NOMO-1 (cell line): ENCODE results near the gene ANO7.

Experiments used
- DNase-seq, 2 experiments: peaks; one replicate each; lab custom pipeline; 2025; ENCODE audit not compliant: unreplicated experiment in 2 of 2; lab: John Stamatoyannopoulos, UW

ANO7 gene

GRCh38 chr2:241156971-241157441 is 31.5 kb upstream of the ANO7 start:
- peak in 1 of 2 experiments; percentile 21 for DNase-seq

GRCh38 chr2:241157841-241158545 is 30.5 kb upstream of the ANO7 start:
- DNase-seq = no peak

GRCh38 chr2:241158546-241158900 is 30.0 kb upstream of the ANO7 start:
- DNase-seq = no peak

GRCh38 chr2:241159116-241159515 is 29.4 kb upstream of the ANO7 start:
- DNase-seq = no peak

GRCh38 chr2:241160318-241160717 is 28.2 kb upstream of the ANO7 start:
- DNase-seq = no peak

- DNase-seq = no peak
These were observed 26.7 kb upstream of the ANO7 start for GRCh38 chr2:241161646-241162281.

GRCh38 chr2:241163601-241164118 is 24.8 kb upstream of the ANO7 start:
- no peak for DNase-seq

GRCh38 chr2:241168366-241168765 is 20.1 kb upstream of the ANO7 start:
- DNase-seq = no peak

GRCh38 chr2:241173557-241173956 is 14.9 kb upstream of the ANO7 start:
- DNase-seq = no peak

GRCh38 chr2:241177526-241178334 is 10.7 kb upstream of the ANO7 start:
- no peak for DNase-seq

- DNase-seq = no peak
These were observed 9.5 kb upstream of the ANO7 start for GRCh38 chr2:241178961-241179360.

- DNase-seq = no peak
These were observed 8.6 kb upstream of the ANO7 start for GRCh38 chr2:241179899-241180298.

GRCh38 chr2:241180495-241180894 is 8.0 kb upstream of the ANO7 start:
- no peak for DNase-seq

GRCh38 chr2:241182126-241182525 is 6.4 kb upstream of the ANO7 start:
- no peak for DNase-seq

GRCh38 chr2:241182531-241183133 is 5.8 kb upstream of the ANO7 start:
- no peak for DNase-seq

- no peak for DNase-seq
These were observed 5.3 kb upstream of the ANO7 start for GRCh38 chr2:241183221-241183620.

- no peak for DNase-seq
These were observed 3.6 kb upstream of the ANO7 start for GRCh38 chr2:241184901-241185300.

GRCh38 chr2:241185961-241186360 is 2.5 kb upstream of the ANO7 start:
- DNase-seq = no peak

GRCh38 chr2:241187101-241187917 is 1.2 kb upstream of the ANO7 start:
- DNase-seq = no peak

GRCh38 chr2:241187918-241188234 is 601 bp upstream of the ANO7 start:
- no peak for DNase-seq
